ENCODE results near the gene CMIP. TPM values are rescaled to one million over a fixed set of nuclear protein-coding genes. Genes with fewer than 3 reads are reported as not detected.

The CMIP gene
- polyA plus RNA-seq, 3 donors: 0.85 to 61.9 (median 0.93) TPM

DNA sequence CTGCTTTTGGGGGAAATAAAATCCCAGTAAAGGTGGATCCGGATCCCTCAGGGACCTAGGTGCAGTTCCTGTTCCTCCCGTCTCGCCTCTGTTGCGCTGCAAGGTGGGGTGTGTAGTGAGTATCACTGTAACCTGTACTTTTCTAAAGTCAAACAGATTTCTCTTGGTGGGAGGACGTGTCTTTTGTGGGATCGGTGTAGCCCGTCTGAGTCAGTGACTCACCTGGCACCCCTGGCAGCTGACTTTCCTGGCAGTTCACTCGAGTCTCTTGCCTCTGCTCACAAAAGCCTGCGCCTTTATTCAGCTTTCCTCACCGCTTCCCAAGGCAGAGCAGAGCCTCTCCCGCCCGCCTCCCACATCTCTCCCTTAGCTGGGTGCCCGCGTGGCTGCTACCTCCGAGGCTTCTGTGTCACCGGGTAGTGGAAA is 85.7 kb downstream of the CMIP start:
- H3K36me3 ChIP-seq (replicated peaks in 1 of 2; ENCODE audit: control insufficient read depth in 1 of 2, insufficient read depth in 2 of 2, low read length in 2 of 2): peaks cover 4 to 34% of the 10 kb centered on the region in 2 donors
- TF ChIP-seq, protein P1, sequence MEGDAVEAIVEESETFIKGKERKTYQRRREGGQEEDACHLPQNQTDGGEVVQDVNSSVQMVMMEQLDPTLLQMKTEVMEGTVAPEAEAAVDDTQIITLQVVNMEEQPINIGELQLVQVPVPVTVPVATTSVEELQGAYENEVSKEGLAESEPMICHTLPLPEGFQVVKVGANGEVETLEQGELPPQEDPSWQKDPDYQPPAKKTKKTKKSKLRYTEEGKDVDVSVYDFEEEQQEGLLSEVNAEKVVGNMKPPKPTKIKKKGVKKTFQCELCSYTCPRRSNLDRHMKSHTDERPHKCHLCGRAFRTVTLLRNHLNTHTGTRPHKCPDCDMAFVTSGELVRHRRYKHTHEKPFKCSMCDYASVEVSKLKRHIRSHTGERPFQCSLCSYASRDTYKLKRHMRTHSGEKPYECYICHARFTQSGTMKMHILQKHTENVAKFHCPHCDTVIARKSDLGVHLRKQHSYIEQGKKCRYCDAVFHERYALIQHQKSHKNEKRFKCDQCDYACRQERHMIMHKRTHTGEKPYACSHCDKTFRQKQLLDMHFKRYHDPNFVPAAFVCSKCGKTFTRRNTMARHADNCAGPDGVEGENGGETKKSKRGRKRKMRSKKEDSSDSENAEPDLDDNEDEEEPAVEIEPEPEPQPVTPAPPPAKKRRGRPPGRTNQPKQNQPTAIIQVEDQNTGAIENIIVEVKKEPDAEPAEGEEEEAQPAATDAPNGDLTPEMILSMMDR (IDR thresholded peaks at IDR 0.05): no peak
- peak overlapping the region in 1 of 2 donors; percentile 11 for H3K27ac ChIP-seq (ENCODE audit: low read depth in 1 of 2, low read length in 2 of 2)
- intact Hi-C loops (cut with micrococcal nuclease): no loop called here
- WGBS (ENCODE audit: insufficient coverage): 96% methylated on average over 13 of the region's 16 CpGs
- peaks cover 27 to 41% of the 10 kb centered on the region in 2 donors for H3K36me3 Mint-ChIP-seq
- no peak overlapping the region for H3K9ac ChIP-seq (ENCODE audit: insufficient read depth, low read length, poor library complexity, severe bottlenecking)
- H3K79me2 ChIP-seq (ENCODE audit: insufficient read depth, low read length): peaks cover 99% of the 10 kb centered on the region
- H3K27me3 Mint-ChIP-seq (ENCODE audit: low read depth in 3 of 3): peaks cover 0 to 2% (median 0%) of the 10 kb centered on the region in 3 donors
- H3K4me3 ChIP-seq (replicated peaks in 1 of 3; ENCODE audit: low read depth in 2 of 3, low read length in 3 of 3): no peak overlapping the region
- no peak overlapping the region for H2AFZ ChIP-seq (ENCODE audit: insufficient read depth, low read depth, low read length, poor library complexity, severe bottlenecking)
- no peaks in the 10 kb centered on the region for H3K9me3 Mint-ChIP-seq
- peaks cover 7 to 14% of the 10 kb centered on the region in 2 donors for H3K4me1 ChIP-seq (ENCODE audit: control insufficient read depth in 1 of 2, insufficient read depth in 2 of 2, low read length in 2 of 2)
- no peak for DNase-seq
- H4K20me1 ChIP-seq (ENCODE audit: insufficient read depth, low read length): peaks cover 100% of the 10 kb centered on the region
- H3K27ac Mint-ChIP-seq: peak overlapping the region in 4 of 7 donors; percentile 40 to 84 (median 64)
- no peaks in the 10 kb centered on the region for H3K27me3 ChIP-seq (ENCODE audit: control insufficient read depth in 2 of 2, insufficient read depth in 2 of 2, low read length in 2 of 2)
- no peaks in the 10 kb centered on the region for H3K9me3 ChIP-seq (replicated peaks in 1 of 2; ENCODE audit: control insufficient read depth in 1 of 2, insufficient read depth in 1 of 2, low read length in 2 of 2)
- H3K4me3 Mint-ChIP-seq: no peak overlapping the region
- H3K4me2 ChIP-seq (replicated peaks; ENCODE audit: extremely low read depth, low read length, poor library complexity, severe bottlenecking): no peak overlapping the region
- H3K4me1 Mint-ChIP-seq: peaks cover 34% of the 10 kb centered on the region

DNA sequence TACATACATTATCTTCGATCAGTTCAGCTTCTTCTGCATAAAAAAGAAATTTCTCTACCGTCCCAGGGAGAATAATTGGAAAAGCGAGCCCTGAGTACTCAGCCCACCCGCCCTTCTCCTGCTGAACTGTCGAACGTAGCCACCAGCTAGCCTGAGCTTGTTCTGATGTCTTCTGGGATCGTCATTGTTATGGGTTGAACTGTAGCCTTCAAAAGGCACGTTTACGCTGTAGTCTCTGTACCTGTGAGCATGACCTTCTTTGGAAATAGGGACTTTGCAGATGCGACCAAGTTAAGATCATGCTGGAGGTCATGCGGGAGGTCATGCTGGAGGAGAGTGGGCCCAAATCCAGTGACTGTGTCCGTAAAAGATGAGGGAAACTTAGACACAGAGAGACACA is 86.2 kb downstream of the CMIP start:
- WGBS (ENCODE audit: insufficient coverage): 99% methylated on average over 12 of the region's 12 CpGs
- intact Hi-C loops (cut with micrococcal nuclease): no loop called here
- no peak overlapping the region for H3K4me3 ChIP-seq (replicated peaks in 1 of 3; ENCODE audit: low read depth in 2 of 3, low read length in 3 of 3)
- H3K4me3 Mint-ChIP-seq: no peak overlapping the region
- peaks cover 99% of the 10 kb centered on the region for H3K79me2 ChIP-seq (ENCODE audit: insufficient read depth, low read length)
- H3K36me3 Mint-ChIP-seq: peaks cover 27 to 41% of the 10 kb centered on the region in 2 donors
- H3K36me3 ChIP-seq (replicated peaks in 1 of 2; ENCODE audit: control insufficient read depth in 1 of 2, insufficient read depth in 2 of 2, low read length in 2 of 2): peaks cover 5 to 32% of the 10 kb centered on the region in 2 donors
- H3K9me3 ChIP-seq (replicated peaks in 1 of 2; ENCODE audit: control insufficient read depth in 1 of 2, insufficient read depth in 1 of 2, low read length in 2 of 2): no peaks in the 10 kb centered on the region
- H3K9ac ChIP-seq (ENCODE audit: insufficient read depth, low read length, poor library complexity, severe bottlenecking): no peak overlapping the region
- peaks cover 100% of the 10 kb centered on the region for H4K20me1 ChIP-seq (ENCODE audit: insufficient read depth, low read length)
- TF ChIP-seq, protein P1 (IDR thresholded peaks at IDR 0.05): no peak
- H3K4me1 ChIP-seq (ENCODE audit: control insufficient read depth in 1 of 2, insufficient read depth in 2 of 2, low read length in 2 of 2): peaks cover 7 to 14% of the 10 kb centered on the region in 2 donors
- DNase-seq: no peak
- H3K4me2 ChIP-seq (replicated peaks; ENCODE audit: extremely low read depth, low read length, poor library complexity, severe bottlenecking): no peak overlapping the region
- peaks cover 0 to 2% (median 0%) of the 10 kb centered on the region in 3 donors for H3K27me3 Mint-ChIP-seq (ENCODE audit: low read depth in 3 of 3)
- H3K27me3 ChIP-seq (ENCODE audit: control insufficient read depth in 2 of 2, insufficient read depth in 2 of 2, low read length in 2 of 2): no peaks in the 10 kb centered on the region
- H3K4me1 Mint-ChIP-seq: peaks cover 30% of the 10 kb centered on the region
- peak overlapping the region in 1 of 2 donors; percentile 11 for H3K27ac ChIP-seq (ENCODE audit: low read depth in 1 of 2, low read length in 2 of 2)
- H3K27ac Mint-ChIP-seq: peak overlapping the region in 6 of 7 donors; percentile 7 to 72 (median 41)
- no peaks in the 10 kb centered on the region for H3K9me3 Mint-ChIP-seq
- H2AFZ ChIP-seq (ENCODE audit: insufficient read depth, low read depth, low read length, poor library complexity, severe bottlenecking): no peak overlapping the region

Data from CD14-positive monocyte (primary cell).